ENCODE measurements around the gene RNF150. TPM values are rescaled to one million over a fixed set of nuclear protein-coding genes. Genes with fewer than 3 reads are reported as not detected.

Gene RNF150
- total RNA-seq, 1 experiment from 2014 or later: 1.3 TPM

DNA sequence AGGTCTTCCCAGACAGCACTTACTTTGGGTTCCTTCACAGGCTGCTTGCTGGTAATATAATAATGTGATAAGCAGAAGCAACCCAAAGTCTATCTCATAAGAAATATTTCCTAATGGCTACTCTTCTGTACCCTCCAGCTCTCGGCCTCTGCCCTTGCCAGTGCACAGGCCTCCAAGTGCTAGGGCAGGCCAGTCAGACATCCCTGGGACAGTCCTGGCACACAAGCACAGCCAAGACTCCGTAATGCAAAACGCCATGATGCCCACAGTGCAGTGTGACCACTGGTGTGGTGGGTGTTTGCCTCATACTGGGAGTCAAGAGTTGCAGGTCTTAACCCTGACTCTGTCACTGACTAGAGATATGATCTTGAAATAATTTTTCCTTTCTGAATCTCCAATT is 35.1 kb downstream of the RNF150 start:
- in situ Hi-C loops (cut with HindIII; ENCODE audit: low pct_unique_long_range_greater_than_20kb, low sequenced_read_pairs): no loop called here
- H3K27me3 ChIP-seq (ENCODE audit: control insufficient read depth, insufficient read depth, low read length): no peaks in the 10 kb centered on the region
- CTCF ChIA-PET: no interaction called here
- no peaks in the 10 kb centered on the region for H3K9me3 ChIP-seq (ENCODE audit: control insufficient read depth, insufficient read depth, low read depth, low read length)
- intact Hi-C loops (cut with micrococcal nuclease; ENCODE audit: unreplicated experiment): no loop called here
- POLR2A ChIA-PET: no interaction called here
- ATAC-seq (no peak), DNase-seq (ENCODE audit: low read depth, low spot score) (no peak)
- TF ChIP-seq POLR2AphosphoS5 (IDR thresholded peaks at IDR 0.05; ENCODE audit: low read depth, low read length) (no peak), SIN3A (IDR thresholded peaks at IDR 0.05; ENCODE audit: borderline replicate concordance, insufficient read depth, low read depth, low read length) (no peak), TCF7L2 (IDR thresholded peaks at IDR 0.05; ENCODE audit: low read depth, low read length) (no peak)
- TF ChIP-seq, protein P1, sequence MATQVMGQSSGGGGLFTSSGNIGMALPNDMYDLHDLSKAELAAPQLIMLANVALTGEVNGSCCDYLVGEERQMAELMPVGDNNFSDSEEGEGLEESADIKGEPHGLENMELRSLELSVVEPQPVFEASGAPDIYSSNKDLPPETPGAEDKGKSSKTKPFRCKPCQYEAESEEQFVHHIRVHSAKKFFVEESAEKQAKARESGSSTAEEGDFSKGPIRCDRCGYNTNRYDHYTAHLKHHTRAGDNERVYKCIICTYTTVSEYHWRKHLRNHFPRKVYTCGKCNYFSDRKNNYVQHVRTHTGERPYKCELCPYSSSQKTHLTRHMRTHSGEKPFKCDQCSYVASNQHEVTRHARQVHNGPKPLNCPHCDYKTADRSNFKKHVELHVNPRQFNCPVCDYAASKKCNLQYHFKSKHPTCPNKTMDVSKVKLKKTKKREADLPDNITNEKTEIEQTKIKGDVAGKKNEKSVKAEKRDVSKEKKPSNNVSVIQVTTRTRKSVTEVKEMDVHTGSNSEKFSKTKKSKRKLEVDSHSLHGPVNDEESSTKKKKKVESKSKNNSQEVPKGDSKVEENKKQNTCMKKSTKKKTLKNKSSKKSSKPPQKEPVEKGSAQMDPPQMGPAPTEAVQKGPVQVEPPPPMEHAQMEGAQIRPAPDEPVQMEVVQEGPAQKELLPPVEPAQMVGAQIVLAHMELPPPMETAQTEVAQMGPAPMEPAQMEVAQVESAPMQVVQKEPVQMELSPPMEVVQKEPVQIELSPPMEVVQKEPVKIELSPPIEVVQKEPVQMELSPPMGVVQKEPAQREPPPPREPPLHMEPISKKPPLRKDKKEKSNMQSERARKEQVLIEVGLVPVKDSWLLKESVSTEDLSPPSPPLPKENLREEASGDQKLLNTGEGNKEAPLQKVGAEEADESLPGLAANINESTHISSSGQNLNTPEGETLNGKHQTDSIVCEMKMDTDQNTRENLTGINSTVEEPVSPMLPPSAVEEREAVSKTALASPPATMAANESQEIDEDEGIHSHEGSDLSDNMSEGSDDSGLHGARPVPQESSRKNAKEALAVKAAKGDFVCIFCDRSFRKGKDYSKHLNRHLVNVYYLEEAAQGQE (IDR thresholded peaks at IDR 0.05; ENCODE audit: insufficient read depth in 1 of 2, low read depth in 2 of 2, low read length in 1 of 2): no peak
- TF ChIP-seq, protein P2, sequence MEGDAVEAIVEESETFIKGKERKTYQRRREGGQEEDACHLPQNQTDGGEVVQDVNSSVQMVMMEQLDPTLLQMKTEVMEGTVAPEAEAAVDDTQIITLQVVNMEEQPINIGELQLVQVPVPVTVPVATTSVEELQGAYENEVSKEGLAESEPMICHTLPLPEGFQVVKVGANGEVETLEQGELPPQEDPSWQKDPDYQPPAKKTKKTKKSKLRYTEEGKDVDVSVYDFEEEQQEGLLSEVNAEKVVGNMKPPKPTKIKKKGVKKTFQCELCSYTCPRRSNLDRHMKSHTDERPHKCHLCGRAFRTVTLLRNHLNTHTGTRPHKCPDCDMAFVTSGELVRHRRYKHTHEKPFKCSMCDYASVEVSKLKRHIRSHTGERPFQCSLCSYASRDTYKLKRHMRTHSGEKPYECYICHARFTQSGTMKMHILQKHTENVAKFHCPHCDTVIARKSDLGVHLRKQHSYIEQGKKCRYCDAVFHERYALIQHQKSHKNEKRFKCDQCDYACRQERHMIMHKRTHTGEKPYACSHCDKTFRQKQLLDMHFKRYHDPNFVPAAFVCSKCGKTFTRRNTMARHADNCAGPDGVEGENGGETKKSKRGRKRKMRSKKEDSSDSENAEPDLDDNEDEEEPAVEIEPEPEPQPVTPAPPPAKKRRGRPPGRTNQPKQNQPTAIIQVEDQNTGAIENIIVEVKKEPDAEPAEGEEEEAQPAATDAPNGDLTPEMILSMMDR (IDR thresholded peaks at IDR 0.05): no peak
- no peak overlapping the region for H3K4me3 ChIP-seq (ENCODE audit: low read depth in 2 of 2, low read length in 2 of 2)
- H3K4me1 ChIP-seq (ENCODE audit: control insufficient read depth, insufficient read depth, low read length): no peaks in the 10 kb centered on the region
- no TSS peak for BruUV-seq (replicated peaks)
- no peaks in the 10 kb centered on the region for H3K36me3 ChIP-seq (ENCODE audit: control insufficient read depth, insufficient read depth, low read length)
- H3K27ac ChIP-seq (ENCODE audit: low read length): no peak overlapping the region

DNA sequence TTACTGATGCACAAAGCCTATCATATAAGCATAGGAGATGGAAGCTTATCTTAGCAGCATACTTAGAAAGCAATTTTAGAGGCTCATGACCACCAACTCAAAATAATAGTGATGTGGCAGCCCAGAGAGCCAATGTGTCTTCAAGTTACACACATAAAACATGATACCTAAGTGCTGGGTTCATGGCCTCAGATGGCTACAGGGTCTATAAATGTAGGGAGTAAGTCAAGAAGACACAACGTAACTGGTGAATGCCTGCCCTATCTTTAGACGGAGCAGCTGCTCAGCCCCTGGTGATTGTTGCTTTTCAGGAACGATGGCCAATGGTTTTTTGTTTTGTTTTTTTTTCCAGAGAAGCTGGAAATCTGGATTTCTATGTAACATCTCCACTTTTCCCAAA is 42.8 kb downstream of the RNF150 start:
- intact Hi-C loops (cut with micrococcal nuclease; ENCODE audit: unreplicated experiment): no loop called here
- no peak overlapping the region for H3K27ac ChIP-seq (ENCODE audit: low read length)
- no peak for TF ChIP-seq TCF7L2 (IDR thresholded peaks at IDR 0.05; ENCODE audit: low read depth, low read length)
- TF ChIP-seq, protein P1 (IDR thresholded peaks at IDR 0.05; ENCODE audit: insufficient read depth in 1 of 2, low read depth in 2 of 2, low read length in 1 of 2): no peak
- TF ChIP-seq, protein P2 (IDR thresholded peaks at IDR 0.05): no peak
- no peak for TF ChIP-seq POLR2AphosphoS5 (IDR thresholded peaks at IDR 0.05; ENCODE audit: low read depth, low read length)
- TF ChIP-seq SIN3A (IDR thresholded peaks at IDR 0.05; ENCODE audit: borderline replicate concordance, insufficient read depth, low read depth, low read length): no peak
- H3K27me3 ChIP-seq (ENCODE audit: control insufficient read depth, insufficient read depth, low read length): no peaks in the 10 kb centered on the region
- no peaks in the 10 kb centered on the region for H3K36me3 ChIP-seq (ENCODE audit: control insufficient read depth, insufficient read depth, low read length)
- H3K9me3 ChIP-seq (ENCODE audit: control insufficient read depth, insufficient read depth, low read depth, low read length): no peaks in the 10 kb centered on the region
- no TSS peak for BruUV-seq (replicated peaks)
- no peak for DNase-seq (ENCODE audit: low read depth, low spot score)
- no peak for ATAC-seq
- POLR2A ChIA-PET: no interaction called here
- H3K4me1 ChIP-seq (ENCODE audit: control insufficient read depth, insufficient read depth, low read length): no peaks in the 10 kb centered on the region
- H3K4me3 ChIP-seq (ENCODE audit: low read depth in 2 of 2, low read length in 2 of 2): no peak overlapping the region
- in situ Hi-C loops (cut with HindIII; ENCODE audit: low pct_unique_long_range_greater_than_20kb, low sequenced_read_pairs): no loop called here
- CTCF ChIA-PET: no interaction called here
